A673 (cell line): ENCODE measurements around the gene B3GNT3. TPM values are rescaled to one million over a fixed set of nuclear protein-coding genes. Genes with fewer than 3 reads are reported as not detected.

Source experiments
- BruUV-seq: library from RNA; stranded (reverse); fragments of 400-500 nt; replicated peaks from 2 replicates; lab custom pipeline; 2021; lab: Mats Ljungman, UMichigan
- CTCF ChIA-PET: fragments of 300-600 bp; sonication (Branson Sonifier 250); formaldehyde crosslinking; loops from one replicate; lab custom pipeline; 2022; ENCODE audit warnings: antibody characterized with exemption; lab: Charles Lee
- POLR2A ChIA-PET: fragments of 300-600 bp; sonication (Branson Sonifier 250); formaldehyde crosslinking; loops from one replicate; lab custom pipeline; 2022; ENCODE audit warnings: antibody characterized with exemption; ENCODE audit not compliant: low non-redundant PET; lab: Charles Lee
- DNase-seq: peaks from one replicate; pipeline ENCODE4 v3.0.0-alpha.2; 2015; ENCODE audit warnings: low spot score
- H3K27ac ChIP-seq: fragments of 200-600 bp; sonication (generic); 2 replicates; pipeline ENCODE4 v1.5.1; 2016; ENCODE audit warnings: mixed run types, low read depth, mild to moderate bottlenecking, mixed read lengths, antibody characterized with exemption, low read length; ENCODE audit not compliant: poor library complexity, severe bottlenecking
- H3K27me3 ChIP-seq: fragments of 200-600 bp; sonication (generic); replicated peaks from 2 replicates; pipeline ENCODE4 v1.6.1; 2017; ENCODE audit warnings: mixed run types, low read depth, mild to moderate bottlenecking, mixed read lengths, antibody characterized with exemption, low read length; ENCODE audit not compliant: insufficient read depth, poor library complexity
- H3K36me3 ChIP-seq: fragments of 200-600 bp; sonication (generic); 2 replicates; pipeline ENCODE4 v1.6.1; 2016; ENCODE audit warnings: mixed run types, mild to moderate bottlenecking, mixed read lengths, antibody characterized with exemption, low read length; ENCODE audit not compliant: insufficient read depth, poor library complexity, severe bottlenecking
- H3K4me1 ChIP-seq: fragments of 200-600 bp; sonication (generic); 2 replicates; pipeline ENCODE4 v1.6.1; 2017; ENCODE audit warnings: mixed run types, mild to moderate bottlenecking, mixed read lengths, antibody characterized with exemption, low read length; ENCODE audit not compliant: insufficient read depth, poor library complexity, severe bottlenecking
- H3K4me3 ChIP-seq: fragments of 200-600 bp; sonication (generic); 2 replicates; pipeline ENCODE4 v1.5.1; 2016; ENCODE audit warnings: low read depth, mixed run types, mild to moderate bottlenecking, mixed read lengths, low read length; ENCODE audit not compliant: poor library complexity, severe bottlenecking
- H3K9me3 ChIP-seq: fragments of 200-600 bp; sonication (generic); 2 replicates; pipeline ENCODE4 v1.6.1; 2016; ENCODE audit warnings: mixed run types, low read depth, mild to moderate bottlenecking, mixed read lengths, antibody characterized with exemption, low read length; ENCODE audit not compliant: poor library complexity, severe bottlenecking
- CTCF ChIP-seq: fragments of 300-800, 200-600 bp; sonication (generic); conservative IDR thresholded peaks from 2 replicates; pipeline ENCODE4 v1.5.1; 2017; ENCODE audit warnings: low read depth, mild to moderate bottlenecking, antibody characterized with exemption, low read length, moderate library complexity, mixed read lengths
- EZH2 ChIP-seq: fragments of 200-600 bp; sonication (generic); IDR thresholded peaks from 2 replicates; pipeline ENCODE4 v1.6.1; 2017; ENCODE audit warnings: borderline replicate concordance, low read depth, mild to moderate bottlenecking, mixed read lengths, antibody characterized with exemption, low read length; ENCODE audit not compliant: poor library complexity, severe bottlenecking
- intact Hi-C: fragments of 100-400 bp; cut with micrococcal nuclease; formaldehyde crosslinking; loops from one replicate; pipeline ENCODE4 v1.10.0; 2022; ENCODE audit not compliant: unreplicated experiment
- total RNA-seq: library from RNA; stranded (reverse); gene quantifications from 2 replicates; pipeline ENCODE4 v1.2.3, GENCODE V29; 2021

The B3GNT3 gene
- total RNA-seq, 1 experiment from 2014 or later = not detected

- H3K4me3 ChIP-seq = no peak overlapping the region
- no peak overlapping the region for H3K27ac ChIP-seq
- no peaks in the 10 kb centered on the region for H3K9me3 ChIP-seq
- BruUV-seq = no TSS peak
- peaks cover 12% of the 10 kb centered on the region for H3K4me1 ChIP-seq
- CTCF ChIA-PET = interaction anchor here (1.4 kb wide), 1 partner anchor 9 kb away, joined by 6 read pairs; no protein-coding TSS in a partner anchor
- no peak for TF ChIP-seq CTCF
- no peak for TF ChIP-seq EZH2
- DNase-seq = peak; percentile 65
- intact Hi-C loops = no loop called here
- no peaks in the 10 kb centered on the region for H3K36me3 ChIP-seq
- POLR2A ChIA-PET = no interaction called here
- H3K27me3 ChIP-seq = no peaks in the 10 kb centered on the region
These were observed 37.8 kb upstream of the B3GNT3 start for GRCh38 chr19:17757125-17757524.

- Histone ChIP-seq H3K9me3 (no peaks in the 10 kb centered on the region), H3K36me3 (no peaks in the 10 kb centered on the region), H3K4me3 (no peak overlapping the region), H3K27ac (no peak overlapping the region), H3K27me3 (no peaks in the 10 kb centered on the region), H3K4me1 (peaks cover 12% of the 10 kb centered on the region)
- ChIA-PET CTCF (interaction anchor here (0.6 to 1.4 kb wide), 2 partner anchors 8 to 45 kb away, joined by 3 to 6 read pairs; no protein-coding TSS in a partner anchor), POLR2A (no interaction called here)
- no TSS peak for BruUV-seq
- intact Hi-C loops = no loop called here
- DNase-seq = no peak
- no peak for TF ChIP-seq CTCF
- no peak for TF ChIP-seq EZH2
These were observed 36.4 kb upstream of the B3GNT3 start for GRCh38 chr19:17758515-17758914.

- Histone ChIP-seq H3K36me3 (no peaks in the 10 kb centered on the region), H3K27me3 (no peaks in the 10 kb centered on the region), H3K27ac (no peak overlapping the region), H3K4me1 (peaks cover 8% of the 10 kb centered on the region), H3K9me3 (no peaks in the 10 kb centered on the region), H3K4me3 (no peak overlapping the region)
- BruUV-seq = no TSS peak
- ChIA-PET CTCF (no interaction called here), POLR2A (no interaction called here)
- no peak for DNase-seq
- intact Hi-C loops = no loop called here
- TF ChIP-seq EZH2 = no peak
- TF ChIP-seq CTCF = no peak
These were observed 33.8 kb upstream of the B3GNT3 start for GRCh38 chr19:17761148-17761547.
